Hematopoietic multipotent progenitor cell treated with erythropoietin and hydrocortisone succinate and interleukin-3 and kit ligand, for 17 days (in vitro differentiated cells): ENCODE results near the gene RYR1.
"Not testable (repeated sequence)": the region's sequence is repeated elsewhere in the genome, so short reads cannot be mapped to it uniquely, and the experiment has no call there.

Experiments
- DNase-seq: peaks from one replicate; pipeline ENCODE4 v3.0.0-alpha.2; 2015; ENCODE audit warnings: low spot score

Gene RYR1

DNA sequence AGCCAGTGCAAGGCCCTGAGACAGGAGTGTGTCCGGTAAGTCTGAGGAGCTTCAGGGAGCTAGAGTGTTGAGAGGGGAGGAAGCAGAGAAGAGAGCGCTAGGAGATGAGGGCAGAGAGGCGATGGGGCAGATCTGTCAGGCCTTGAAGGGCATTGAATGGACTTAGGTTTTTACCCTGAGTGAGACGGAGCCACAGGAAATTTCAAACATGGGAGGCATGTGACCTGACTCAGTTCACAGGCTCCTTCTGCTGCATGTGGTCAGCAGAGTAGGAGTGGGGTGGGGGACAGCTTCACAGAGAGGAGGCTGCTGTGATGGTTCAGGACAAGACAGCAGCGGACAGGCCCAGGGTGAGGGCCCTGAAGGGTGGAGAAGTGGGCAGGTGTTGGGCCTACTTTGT is 33.1 kb upstream of the RYR1 start:
- DNase-seq: no peak

DNA sequence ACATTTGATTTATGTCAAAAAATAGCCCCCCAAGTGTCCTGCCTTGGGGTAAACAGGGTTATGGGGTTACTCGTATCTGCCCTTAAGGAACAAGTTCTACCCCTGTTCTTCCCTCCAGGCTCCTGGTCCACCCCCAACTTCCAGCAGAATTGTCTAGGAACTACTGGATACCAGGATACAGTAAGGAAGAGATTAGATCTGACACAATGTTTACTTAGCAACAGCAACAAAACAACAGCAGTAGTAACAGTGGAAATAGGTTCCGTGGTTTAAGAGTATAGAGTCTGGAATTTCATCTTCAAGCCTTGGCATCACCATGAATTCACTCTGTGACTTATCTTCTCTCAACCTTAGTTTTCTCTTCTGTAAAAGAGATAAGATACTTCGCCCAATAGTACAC is 32.3 kb upstream of the RYR1 start:
- DNase-seq: no peak

DNA sequence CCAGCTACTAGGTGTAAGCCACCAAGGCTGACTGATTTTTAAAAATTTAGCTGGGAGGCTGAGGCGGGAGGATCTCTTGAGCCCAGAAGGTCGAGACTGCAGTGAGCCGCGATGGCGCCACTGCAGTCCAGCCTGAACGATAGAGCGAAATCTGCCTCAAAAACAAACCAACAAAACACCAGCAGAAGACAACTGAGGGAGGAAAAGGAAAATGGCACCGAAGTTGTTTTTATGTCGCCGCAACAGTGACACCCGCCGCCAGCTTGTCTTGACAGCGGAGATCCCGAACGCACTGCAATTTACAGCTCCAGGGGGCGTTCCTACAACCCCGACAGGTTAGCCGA is 30.9 kb upstream of the RYR1 start:
- no peak for DNase-seq

DNA sequence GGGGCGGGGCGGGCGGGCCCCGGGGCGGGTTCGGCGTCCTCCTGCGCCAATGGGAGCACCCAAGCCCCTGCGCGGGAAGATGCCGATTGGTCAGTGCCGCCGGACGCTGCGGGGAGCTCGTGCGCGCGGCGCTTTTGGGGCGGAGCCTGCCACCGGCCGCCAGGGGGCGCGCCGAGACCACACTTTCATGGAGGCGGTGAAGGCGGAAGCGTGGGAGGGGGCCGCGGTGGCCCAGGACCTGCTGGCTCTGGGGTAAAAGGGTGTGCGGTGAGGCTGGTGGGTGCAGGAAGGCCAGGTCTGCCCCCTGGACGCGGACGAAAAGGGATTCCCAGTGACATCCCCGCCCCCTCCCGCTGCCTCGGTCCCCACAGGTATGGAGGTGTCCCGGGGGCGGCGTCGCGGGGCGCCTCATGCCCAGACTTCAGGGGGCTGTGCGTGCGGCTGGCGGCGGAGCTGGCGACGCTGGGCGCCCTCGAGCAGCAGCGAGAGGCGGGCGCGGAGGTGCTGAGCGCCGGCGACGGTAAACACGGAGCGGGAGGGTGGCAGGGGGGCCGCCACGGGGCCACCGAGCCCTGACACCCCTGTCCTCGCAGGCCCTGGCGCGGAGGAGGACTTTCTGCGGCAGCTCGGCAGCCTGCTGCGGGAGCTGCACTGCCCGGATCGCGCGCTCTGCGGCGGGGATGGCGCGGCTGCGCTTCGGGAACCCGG is 30.4 kb upstream of the RYR1 start, which contains the start of gene FAM98C:
Gene FAM98C (plus strand): TSS at position 127 of the 708 bp plus-strand sequence. CDS start 61 bp downstream, at position 188.
- DNase-seq: peak; percentile 98

DNA sequence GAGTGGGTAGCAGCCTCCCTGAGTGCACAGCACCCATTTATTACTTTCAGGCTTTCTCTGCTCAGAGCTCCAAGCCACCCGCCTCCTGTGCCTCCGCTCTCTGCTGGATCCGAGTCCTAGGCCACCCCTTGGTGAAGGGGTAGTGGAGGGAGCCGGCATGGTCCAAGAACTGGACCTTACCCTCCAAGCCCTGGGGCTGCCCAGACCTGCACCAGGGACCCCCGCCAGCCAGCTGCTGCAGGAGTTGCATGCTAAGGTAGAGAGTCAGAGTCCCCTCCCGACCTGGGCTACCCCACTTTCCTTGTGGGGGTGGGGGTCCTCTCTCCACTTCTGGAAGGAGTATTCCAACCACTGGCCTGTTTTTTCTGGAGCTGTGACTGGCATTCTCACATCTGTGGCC is 28.6 kb upstream of the RYR1 start:
- DNase-seq: no peak

DNA sequence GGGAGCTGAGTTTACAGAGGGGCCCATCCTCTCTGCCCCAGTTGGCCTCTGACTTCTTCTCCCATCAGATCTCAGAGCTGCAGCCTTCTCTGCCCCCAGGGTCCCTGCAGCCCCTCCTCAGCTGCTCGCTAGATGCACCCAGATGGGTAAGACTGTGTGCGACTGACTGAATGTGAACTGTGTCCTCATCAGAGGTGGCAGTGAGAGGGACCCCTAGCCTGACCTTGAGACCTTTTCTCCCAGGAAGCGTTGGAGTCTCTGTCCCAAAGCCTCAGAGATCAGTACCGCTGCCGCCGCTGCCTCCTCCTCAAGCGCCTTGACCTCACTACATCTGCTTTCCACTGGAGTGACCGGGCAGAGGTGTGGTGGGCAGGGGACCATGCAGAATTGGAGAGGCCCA is 28.2 kb upstream of the RYR1 start:
- no peak for DNase-seq

DNA sequence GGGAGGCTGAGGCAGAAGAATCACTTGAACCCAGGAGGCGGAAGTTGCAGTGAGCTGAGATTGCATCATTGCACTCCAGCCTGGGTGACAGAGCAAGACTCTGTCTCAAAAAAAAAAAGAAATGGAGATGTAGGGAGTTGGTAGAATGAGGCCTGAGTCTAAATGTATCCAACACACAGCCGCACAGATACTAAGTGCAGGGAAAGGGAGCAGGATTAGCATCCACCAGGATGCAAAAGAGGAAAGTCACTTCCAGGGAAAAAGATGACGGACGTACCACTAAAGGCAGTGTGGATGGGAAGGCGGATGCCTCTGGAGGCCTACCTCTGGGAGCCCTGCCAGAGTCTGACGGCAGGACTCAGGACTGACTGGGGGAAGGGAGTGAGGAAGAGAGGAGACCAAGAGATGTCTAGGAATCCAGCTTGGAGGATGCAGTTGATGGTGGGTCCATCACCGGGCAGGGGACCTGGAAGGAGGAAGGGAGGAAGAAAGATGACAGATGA is 23.8 kb upstream of the RYR1 start:
- no peak for DNase-seq

DNA sequence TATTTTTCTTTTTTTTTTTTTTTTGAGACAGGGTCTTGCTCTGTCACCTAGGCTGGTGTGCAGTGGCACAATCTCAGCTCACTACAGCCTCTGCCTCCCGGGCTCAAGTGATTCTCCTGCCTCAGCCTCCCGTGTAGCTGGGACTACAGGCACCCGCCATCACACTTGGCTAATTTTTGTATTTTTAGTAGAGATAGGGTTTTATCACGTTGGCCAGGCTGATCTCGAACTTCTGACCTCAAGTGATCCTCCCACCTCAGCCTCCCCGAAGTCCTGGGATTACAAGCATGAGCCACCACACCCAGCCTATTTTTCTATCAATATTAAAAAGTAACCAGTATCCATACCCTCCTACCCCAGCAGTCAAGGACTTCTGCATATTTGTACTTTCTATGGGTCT is 23.1 kb upstream of the RYR1 start:
- DNase-seq: not testable (repeated sequence)

DNA sequence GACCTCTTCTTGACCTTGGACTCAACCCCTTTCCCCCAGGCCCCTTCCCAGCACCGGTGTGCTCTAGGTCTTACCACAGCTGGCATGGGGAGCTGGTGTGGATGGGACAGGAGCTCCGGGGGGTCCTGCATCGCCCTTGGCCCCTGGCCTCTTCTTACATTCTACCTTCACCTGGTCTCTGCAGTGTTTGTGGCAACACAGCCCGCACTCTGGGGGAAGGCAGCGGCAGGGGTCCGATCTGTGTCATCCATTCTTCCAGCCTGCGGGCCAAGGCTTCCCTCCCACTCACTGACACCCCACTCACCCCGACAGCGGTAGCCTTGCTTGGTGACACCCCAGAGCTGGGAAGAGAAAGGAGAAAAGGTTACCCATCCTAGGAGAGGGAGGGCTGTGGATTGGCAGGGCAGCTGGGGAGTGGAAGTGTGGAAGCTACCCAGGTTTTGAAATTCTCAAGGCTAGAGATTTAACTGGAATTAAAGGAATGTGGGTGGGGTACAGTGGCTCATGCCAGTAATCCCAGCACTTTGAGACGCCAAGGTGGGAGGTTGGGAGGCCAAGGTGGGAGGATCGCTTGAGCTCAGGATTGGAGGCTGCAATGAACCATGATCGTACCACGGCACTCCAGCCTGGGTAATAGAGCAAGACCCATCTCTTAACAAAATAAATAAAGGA is 22.3 kb upstream of the RYR1 start:
- no peak for DNase-seq

DNA sequence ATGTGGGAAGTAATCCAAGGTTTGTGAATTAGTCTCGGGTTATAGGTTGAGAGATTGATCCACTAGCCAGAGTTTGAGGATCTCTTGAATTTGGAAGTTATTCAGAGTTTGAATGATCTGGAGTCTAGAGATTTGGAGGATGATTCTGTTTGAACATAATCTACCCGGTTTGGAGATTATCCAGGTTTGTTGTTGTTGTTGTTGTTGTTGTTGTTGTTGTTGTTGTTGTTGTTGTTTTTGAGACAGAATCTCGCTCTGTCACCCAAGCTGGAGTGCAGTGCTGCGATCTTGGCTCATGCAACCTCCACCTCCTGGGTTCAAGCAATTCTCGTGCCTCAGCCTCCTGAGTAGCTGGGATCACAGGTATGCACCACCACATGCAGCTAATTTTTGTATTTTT is 21.6 kb upstream of the RYR1 start:
- not testable (repeated sequence) for DNase-seq

DNA sequence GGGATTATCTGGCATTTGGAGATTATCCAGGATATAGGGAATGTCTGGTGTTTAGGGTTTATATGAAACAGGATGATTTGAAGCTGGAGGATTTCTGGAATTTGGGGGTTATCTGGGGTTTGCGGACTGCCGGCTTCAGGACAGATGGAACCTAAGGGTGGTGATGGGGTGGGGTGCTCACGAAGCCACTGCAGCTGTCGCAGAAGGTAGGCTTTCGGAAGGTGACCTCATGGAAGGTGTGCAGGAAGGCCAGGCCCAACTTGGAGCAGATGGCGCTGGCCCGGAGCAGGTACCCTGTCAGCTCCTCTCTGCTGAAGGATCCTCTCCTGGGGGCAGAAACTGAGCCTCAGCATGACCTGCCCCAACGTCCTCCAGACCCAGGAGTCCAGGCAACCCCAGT is 21.0 kb upstream of the RYR1 start:
- no peak for DNase-seq

DNA sequence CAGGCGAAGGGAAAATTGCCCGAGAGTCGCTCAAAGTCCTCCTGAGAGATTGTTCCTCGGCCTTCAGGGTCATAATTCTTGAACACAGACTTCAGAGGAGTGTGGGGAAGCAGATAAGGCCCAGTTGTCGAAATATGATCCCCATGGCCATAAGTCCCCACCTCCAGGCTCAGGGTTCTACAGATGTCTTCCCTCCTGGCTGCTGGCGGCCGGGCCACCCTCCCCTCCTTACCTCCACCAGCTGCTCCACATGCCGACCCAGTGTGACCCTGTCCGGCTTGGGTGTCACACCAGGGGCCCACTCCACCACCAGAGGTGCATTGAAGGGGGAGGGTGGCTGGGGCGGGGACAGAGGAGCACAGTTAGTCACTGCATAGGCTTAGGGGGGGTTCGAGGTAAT is 20.5 kb upstream of the RYR1 start:
- no peak for DNase-seq

DNA sequence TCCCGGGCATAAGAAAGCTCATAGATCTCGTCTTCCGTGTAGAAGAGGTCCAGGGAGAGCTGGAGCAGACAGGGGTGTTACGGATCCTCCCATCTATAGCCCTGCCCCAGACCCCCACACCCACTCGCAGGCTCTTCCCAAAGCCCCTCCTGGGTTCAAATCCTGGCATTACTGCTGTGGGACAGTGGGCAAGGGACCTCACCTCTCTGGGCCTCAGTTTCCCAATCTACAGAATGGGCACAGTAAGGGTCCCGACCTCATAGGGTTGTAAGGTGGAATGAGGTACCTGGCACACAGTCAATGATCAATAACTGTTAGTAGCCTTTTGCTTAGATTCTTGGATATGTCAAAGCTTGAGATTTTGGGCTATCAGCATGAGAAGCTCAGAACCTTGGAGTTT is 20.1 kb upstream of the RYR1 start:
- no peak for DNase-seq

DNA sequence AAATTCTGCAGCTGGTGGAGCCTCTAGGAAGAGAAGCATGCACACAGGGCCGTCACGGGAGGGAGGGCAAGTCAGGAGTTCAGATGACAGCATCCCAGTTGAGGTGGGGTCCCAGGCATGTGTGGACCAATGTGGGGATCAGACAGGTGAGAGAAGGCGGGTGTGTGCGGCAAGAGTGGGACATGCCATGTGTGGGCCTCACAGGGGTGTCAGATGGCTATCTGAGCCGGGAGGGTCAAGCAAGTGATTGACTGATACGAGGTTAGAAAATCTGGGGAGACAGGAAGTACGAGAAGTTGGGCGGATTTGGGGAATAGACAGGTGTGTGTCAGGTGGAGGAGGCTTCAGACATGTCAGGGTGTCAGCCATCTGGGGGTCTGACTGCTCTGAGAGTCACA is 16.3 kb upstream of the RYR1 start:
- DNase-seq: no peak

DNA sequence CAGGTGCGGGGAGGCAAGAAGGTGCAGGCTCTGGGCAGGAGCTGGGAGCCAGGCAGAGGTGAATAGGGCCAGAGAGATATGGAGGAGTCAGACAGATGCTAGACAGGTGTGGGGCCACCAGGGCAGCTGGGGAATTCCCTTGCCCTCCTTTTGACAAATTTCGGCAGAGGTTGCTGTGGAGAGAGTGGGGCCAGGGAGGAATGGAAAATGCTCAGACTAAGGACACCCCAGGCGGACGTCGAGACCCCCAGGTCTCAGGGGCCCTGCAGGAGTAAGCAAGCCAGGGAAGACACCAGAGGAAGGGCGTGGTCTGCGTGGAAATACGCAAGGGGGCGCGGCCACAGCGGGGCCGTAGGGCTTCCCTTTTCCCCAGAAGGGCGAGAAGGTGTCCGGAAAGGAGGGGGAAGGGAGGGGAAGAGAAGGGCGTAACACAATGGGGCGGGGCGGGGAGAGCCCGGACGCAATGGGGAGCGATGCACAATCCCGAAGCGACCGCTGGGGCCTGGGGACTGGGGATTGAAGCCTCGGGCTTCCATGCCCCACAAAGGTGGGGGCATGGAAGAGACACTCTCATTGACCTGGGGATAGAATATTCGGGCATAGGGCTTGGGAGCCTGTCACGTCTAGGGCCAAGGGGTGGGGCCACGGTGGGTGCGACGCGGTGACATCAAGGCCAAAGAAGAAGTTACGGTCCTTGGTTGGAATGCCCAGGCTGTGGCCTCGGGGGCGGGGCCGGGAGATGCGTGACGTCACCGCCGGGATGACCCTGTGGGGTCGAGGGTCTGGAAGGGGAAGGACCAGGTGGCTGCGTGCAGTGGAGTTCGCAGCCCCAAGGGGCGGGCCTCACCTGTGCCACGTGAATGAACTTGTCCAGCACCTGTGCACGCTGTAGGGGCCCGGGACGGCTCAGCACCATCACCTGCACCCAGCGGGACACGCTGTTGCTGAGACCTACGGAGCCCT is 15.7 kb upstream of the RYR1 start:
- DNase-seq: no peak

DNA sequence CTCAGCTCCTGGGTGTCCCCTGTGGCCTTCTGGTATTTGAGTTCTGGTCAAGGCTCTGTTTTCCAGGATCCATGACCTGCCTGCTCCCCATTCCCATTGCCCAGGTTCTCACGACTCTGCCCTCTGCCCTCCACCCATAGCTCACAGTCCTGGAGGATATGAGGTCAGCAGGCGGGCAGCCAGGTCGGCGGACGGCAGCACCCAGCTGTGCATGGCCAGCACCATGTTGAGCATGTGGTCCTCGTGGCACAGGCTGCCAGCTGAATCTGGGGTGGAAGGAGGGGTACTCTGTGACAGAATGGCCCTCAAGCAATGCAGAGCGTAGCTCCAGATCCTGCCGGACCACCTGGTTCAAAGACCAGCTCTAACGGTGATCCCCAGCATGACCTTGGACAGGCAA is 12.6 kb upstream of the RYR1 start:
- DNase-seq: no peak

DNA sequence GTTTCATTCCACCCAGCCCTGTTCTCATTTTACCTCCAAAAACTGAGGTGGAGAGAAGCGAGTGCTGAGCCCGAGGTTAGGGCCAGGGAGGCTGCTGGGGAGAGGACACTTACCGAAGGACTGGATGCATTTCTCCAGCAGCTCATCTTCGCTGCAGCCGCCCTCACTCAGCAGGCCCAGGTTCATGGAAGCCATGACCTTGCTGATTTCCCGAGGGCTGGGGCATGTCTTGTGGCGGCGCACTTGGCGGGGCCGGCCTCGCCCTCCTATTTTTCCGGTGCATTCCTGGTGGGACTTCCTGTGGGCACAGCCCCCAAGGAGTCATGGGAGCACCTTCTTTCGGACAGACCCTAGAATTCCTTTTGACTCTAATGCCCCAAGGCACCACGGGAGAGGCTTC is 11.6 kb upstream of the RYR1 start:
- DNase-seq: no peak

DNA sequence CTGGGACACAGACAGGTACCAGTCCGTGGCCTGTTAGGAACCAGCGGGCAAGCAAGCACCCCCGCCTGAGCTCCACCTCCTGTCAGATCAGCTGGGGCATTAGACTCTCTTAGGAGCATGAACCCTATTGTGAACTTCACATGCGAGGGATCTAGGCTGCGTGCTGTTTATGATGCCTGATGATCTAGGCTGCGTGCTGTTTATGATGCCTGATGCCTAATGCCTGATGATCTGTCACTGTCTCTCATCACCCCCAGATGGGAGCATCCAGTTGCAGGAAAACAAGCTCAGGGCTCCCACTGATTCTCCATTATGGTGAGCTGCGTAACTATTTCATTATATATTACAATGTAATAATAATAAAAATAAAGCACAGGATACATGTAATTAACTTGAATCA is 11.1 kb upstream of the RYR1 start:
- no peak for DNase-seq

DNA sequence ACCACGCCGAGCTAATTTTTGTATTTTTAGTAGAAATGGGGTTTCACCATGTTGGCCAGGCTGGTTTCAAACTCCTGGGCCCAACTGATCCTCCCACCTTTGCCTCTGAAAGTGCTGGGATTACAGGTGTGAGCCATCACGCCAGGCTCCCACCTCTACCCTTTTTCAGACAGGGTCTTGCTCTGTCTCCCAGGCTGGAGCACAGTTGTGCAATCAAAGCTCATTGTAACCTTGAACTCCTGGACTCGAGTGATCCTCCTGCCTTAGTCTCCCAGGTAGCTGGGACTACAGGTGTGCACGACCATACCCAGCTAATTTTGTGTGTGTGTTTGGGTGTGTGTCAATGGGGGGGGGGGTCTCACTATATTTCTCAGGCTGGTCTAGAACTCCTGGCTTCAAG is 9.2 kb upstream of the RYR1 start:
- DNase-seq: no peak

DNA sequence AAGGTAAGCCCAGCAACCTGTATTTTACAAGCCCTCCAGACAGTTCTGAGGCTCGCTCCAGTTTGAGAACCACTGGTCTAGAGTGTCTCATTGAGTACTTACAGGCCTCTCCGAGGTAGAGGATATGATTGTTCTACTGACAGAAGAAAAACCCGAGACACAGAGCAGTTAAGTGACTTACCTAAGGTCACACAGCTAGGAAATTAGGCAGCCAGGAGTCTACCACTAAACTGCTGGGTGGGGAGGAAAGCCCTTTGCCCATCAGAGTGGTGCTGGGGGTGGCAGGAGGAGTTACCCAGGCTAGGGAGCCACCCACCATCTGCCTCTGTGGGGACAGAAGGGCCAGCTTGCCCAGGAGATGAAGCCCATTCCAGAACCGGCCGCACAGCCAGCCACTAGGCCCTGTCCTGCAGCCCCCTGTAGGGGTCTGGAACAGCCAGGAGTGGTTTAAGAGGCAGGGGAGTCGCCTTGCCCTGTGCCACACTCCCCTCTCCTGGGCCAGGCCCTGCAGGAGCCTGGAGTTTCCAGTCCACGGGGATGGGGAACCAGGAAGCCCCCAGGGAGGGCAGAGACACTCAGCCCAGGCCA is 8.2 kb upstream of the RYR1 start:
- DNase-seq: no peak

DNA sequence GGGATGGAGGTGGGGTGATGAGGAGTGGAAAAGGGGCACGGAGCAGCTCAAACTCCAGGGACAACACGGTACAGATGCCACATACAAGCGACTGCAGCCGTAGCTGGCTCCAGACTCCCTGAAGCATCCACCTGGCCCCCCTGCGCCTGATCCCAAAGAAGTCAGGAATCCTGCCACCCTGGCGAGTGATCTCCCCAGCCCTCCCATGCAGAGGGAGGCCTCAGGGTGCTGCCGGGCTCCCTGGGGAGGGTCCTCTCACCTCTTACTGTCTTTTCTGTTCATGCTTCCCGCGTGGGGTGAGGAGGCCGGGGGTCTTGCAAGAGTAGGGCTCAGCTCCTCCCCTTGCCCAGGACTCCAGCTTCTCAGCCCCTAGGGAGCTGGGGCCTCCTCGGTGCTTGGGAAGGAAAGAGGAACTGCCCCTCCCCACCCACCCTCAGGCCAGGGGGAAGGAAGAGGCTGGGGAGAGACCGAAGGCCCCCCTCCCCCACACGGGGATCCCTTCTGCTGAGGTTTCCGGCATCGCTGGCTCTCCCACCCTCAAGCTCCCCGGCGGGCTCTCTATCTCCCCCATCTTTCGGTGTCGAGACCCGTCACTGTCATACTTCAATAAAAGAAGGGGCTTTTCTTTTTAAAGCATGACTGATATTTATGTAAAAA is 7.6 kb upstream of the RYR1 start, which contains the start of gene RASGRP4:
Gene RASGRP4 (minus strand): TSS at position 410 of the 657 bp plus-strand sequence. CDS start 128 bp downstream, at position 282.
- no peak for DNase-seq
